Right kidney (tissue), 1 donor: ENCODE results near the gene MST1R.

Experiments
- DNase-seq: peaks from one replicate; pipeline ENCODE4 v3.0.0-alpha.2; 2016

Gene MST1R

DNA sequence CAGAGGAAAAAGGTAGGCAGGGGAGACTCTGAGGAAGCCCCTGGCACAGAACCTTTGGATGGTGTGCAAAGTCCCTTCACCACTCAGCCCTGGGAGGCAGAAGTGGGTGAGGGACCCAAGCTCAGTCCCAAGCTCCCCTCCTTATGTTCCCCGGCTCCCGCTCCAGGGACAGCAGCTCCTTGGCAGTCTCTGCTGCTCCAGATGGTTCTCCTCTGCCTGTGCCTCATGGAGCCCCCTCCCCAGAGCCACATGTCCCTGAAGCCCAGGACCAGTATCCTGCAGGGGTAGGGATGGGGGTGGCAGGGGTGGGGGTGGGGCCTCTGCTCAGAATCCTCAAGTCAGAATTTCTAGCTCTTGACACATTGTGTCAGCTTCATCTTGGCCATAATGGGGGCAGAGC is 26.0 kb downstream of the MST1R start:
- DNase-seq = no peak

DNA sequence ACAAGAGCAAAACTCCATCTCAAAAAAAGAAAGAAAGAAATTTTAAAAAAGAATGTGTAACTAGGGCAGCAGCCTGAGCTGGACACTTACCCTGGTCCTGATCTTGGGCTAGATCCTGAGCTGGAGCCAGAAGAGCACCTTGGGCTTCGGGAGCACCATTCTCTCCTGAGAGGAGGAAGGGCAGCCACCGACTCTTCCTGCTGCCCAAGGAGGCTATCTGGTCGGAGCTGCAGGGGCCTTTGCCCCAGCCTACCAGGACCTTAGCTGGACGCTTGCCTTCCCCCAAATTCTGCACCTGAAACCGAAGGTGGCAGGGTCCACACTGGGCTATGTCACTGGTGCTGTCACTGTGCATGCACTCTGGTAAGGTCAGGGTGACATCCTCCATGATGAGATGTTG is 27.1 kb downstream of the MST1R start:
- DNase-seq = no peak

DNA sequence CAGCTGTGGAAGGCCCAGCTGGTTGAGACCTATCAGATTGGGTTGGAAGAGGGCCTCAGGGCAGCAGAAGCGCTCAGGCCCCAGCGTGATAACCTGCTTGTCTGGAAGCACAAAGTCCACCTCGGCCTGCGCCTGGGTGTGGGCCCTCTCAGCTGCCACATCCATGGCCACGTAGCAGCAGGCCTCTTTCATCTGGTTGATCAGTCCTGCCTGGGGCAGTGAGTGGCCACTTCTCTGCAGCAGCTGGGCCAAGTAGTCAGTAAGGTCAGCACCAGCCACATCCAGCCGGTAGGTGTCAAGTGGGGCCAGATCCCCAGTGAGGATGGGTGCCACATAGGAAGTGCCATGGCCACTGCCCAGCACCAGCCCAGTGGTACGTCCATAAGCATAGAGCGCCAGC is 30.1 kb downstream of the MST1R start:
- DNase-seq = no peak

DNA sequence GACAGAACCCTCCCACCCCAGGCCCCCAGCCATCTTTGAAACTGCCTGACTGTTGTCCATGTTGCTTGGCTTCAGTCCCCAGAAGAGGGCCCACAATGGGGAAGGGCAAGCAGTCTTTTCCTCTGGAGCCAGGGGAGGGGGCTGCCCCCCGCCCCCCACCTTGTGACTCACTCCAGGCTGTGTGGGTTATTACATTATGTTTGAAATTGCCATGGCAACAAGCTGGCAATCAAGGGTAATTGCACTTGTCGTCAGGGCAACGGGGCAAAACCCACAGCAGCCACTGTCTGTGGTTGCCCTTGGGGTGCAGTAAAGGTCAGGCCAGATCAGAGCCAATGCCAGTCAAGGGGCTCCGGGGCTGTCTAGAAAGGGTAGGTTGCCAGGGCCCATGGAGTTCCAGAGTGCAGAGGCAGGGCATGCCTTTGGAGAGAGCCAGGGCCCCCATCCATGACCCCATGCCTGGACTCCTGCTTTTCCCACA is 30.8 kb downstream of the MST1R start:
- no peak for DNase-seq

DNA sequence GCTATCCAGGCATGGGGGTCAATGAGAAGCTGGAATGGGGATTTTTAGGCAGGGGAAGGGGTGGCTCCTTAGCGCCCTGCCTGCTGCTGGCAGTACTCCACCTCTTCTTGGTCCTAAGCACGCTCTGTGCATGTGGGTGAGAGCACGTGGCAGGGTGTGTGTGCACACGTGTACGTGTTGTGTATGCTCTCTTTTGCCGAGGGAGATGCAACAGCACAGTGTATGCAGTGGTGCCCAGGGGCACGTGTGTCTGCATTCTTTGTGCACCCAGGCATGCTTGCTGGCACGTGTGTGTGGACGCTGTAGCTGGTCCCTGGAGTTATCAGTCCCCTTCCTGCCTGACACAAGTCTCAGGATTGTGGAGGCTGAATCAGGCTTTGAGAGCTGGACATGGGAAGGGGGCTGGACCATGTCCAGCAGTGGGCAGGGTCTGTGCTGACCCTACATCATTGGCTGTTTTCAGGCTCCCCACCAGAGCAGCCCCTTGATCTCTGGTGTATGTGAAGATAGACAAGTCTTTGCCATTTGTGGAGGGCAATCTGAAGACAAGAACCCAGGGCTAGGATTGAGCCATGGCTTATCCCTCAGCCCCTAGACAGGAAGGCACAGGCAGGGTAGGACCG is 32.0 kb downstream of the MST1R start:
- no peak for DNase-seq

DNA sequence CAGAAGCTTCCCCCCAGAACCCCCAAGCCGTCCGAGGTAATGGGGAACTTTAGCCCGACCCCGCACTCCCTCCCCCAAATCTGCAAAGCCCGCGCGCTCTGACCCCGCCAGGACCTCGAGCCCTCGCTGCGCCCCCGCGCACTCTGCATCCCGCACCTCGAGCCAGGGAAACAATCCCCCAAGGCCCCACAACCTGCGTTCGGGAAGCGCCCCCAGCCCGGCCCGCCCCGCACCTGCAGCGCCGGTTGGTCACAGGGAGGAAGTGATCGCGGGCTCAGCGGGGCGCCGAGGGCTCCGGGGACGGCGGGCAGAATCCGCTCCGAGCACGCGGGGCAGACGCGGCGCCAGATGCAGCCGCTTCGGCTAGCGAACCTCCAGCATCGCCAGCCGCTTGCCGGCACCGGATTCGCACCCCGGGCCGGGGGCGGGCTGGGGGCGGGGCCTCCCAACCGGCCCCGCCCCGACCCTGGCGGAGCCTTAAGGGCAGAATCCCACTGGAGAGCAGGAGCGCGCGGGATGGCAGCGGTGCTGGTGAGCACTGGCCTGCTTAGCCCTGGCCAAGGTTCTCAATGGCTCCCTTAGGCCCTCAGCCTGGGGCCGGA is 34.0 kb downstream of the MST1R start, which contains the start of gene CAMKV:
Gene CAMKV, minus strand, starts transcription at position 382 of the 602 bp plus-strand sequence. CDS start 7,518 bp downstream, outside the sequence.
- no peak for DNase-seq

DNA sequence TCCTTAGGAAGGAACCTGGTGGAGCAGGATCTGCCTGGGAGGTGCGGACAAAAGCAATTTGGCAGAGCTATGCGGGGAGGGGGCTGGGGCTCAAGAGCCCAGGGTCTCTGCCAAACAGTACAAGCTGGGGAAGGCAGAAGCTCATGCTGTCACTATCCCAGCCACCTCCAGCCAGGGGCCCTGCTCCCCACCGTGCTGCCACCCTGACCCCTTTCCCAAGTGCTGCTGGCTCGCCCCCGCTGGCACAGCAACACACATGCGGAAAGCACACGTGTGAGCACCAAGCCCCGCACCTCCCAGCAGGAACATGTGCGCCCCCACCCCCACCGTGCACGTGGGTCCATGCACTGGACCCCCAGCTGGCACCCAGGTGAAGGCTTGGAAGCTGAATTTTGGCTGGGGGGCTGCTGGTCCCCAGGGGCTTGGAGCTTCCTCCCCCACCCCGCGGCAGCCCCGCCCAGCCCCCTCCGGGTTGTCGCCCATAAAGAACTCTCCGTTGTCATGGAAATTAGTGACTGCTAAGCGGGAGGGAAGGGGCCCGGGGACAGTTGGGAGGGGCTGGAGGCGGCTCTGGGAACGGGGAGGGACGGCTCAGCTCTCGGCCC is 34.7 kb downstream of the MST1R start:
- DNase-seq = no peak

DNA sequence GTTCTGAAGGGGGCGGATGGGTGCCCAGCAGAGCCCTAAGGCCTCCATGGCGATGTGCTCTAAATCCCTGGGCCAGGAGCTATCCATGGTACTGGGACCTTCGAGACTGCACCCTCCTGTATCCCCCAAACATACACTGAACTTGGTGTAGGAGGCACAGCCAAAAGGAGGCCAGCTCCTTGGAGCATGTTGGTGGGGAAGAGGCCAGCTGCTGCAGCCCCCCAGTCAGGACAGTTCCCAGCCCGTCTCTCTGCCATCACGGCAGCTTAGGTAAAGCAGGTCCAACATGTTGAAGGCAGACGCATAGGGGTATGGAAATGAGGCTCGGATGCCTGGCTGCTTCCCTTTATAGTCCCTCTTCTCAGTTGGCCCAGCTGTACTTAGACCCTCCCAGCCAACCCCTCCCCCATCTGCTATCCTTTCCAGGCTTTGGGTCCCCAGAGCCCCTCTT is 35.8 kb downstream of the MST1R start:
- DNase-seq = no peak

DNA sequence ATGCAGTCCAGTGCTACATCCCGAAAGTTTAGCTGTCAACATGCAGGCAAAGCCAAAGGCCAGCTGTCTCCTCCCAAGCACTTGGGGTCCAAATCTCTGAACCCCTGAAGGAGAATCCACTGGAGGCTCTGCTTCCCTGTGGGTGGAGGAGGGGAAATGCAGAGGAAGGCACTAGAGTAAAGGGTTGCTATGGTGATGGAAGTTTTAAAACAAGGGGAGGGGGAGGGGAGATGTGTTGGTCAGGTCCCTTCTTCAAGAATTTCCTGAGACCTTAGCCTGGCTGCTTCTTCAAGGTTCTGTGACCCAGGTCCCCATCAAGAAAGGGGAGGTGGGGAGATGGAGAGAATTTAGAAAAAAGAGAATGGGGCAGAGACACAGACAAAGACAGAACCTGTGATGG is 36.3 kb downstream of the MST1R start:
- no peak for DNase-seq

DNA sequence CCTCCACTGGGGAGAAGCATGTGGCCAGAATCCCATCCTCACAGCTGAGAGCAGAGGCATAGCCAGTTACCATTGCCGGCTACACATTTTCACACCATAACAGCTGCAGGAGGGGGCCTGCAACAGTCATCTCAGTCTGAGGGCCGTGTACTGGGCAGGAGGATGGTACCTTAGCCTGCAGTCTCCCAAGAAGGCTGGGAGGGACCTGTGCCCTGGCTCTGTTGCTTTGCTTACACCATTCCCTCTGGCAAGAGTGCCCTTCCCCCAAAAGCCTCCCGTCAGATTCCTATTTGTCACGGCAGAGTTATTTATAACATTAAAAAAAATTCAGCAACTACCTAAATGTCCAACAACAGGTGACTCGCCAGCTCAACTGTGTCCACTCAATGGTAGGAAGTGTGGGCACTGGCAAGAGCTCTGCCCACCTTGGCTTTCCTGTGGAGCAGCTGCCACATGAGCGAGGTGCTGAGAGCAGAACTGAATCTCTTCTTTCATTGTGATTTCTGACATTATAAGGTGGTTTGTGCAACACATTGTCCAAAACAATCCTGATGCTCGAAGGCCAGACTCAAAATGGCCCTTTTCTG is 38.4 kb downstream of the MST1R start:
- no peak for DNase-seq

DNA sequence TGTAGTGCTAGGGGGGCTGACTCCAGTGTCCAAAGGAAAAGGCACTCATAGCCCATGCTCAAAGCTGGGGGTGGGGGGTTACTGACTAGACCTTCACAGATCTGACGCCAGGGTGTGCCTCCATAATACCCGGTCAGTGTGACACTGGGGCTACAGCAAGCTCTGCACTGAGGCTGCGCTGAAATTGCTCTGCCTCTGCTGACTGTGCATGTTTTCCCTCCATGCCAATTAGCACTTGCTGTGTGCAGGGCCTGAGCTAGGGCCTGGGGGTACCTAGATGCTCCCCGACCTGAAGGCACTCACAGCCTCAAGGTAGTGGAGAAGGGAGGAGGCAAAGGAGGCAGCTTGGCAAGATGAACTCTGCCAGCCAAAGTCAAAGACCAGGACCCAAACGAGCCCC is 39.2 kb downstream of the MST1R start:
- DNase-seq = no peak

DNA sequence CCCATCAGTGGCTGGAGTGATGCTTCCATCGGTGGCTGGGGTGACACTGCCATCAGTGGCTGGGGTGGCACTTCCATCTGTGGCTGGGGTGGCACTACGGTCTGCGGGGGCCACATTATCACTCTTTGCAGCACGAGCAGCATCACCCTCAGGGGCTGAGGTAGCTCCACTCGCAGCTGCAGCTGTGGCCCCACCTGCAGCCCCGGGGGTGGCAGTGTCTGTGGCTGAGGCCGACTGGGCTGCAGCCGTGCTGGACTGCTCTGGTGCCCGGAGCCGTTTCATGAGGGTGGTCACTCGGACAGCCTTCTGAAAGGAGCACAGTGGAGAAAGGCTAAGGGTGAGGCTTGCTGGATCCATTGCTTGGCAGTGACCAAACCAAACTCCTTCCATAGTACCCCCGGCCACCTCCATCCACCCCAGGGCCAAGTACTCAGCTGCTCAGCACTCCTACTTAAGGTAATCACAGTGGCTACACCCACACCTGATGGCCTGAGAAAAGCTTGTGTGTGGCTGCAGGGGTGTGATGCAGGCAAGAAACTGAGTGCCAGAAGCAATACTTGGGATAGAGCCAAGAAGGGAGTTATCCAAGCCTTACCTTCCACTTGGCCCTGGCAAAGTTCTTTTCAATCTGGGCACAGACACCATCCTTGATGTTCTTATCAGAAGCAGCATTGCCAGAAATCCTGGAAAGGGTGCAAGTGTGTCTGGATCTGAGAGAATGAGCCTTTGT is 43.9 kb downstream of the MST1R start:
- no peak for DNase-seq

DNA sequence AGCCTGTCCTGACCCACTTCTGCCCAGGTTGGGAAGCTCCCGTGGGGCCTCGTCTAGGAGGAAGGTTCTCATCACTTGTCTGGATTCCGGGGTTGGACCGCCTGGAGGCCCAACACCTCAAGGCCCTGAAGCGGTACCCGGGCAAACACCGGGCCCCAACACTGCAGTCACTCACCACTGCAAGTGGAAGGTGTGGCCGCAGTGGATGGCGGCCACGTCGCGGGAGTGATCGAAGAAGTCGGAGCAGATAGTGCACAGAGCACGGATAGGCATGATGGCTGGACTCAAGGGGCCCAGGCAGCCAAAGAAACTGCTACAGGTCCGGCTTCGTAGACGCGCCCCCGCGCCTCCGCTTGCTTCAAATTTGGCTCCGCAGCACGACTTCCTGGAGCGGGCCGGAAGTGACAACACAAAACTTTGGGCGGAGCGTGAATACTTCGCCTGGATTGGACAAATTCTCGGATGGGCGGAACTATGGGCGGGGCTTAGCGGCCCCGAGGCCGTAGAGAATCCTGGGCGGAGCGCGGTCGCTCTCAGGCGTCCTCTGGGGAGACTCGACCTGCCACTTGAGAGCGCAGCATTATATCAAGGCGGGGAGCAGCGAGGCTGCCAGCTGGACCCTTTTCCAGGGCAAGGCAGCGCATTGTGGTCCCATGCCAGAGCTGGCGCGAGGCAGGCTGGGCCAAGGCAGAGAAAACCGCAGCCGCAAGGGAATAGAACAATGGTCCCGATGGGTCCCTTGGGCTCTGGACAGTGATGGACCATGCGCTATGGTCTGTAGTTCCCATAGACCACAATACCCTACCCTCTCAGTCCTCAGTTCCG is 47.3 kb downstream of the MST1R start, which contains the start of gene TRAIP:
Gene TRAIP, minus strand, starts transcription at position 384 of the 825 bp plus-strand sequence. Its CDS starts 111 bp downstream, at position 273.
- DNase-seq = peak; percentile 91

DNA sequence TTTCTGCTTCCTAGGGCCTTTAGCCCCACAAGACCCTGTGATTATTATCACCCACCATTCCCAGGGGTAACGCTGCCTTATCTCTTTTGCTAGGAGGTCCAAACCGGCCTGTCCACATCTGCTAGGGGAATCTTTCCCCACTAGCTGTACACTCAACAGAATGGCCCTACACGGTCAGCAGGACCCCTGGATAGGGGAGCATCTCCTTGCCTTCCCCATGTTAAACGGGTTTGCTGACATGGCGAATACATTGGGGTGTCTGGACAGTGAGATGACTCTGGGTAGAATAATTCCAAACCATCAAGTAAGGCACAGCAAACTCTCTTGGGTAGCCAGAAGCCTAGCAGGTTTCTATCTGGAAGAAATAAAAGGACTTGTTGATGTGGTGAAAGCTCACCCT is 48.0 kb downstream of the MST1R start:
- DNase-seq = no peak

DNA sequence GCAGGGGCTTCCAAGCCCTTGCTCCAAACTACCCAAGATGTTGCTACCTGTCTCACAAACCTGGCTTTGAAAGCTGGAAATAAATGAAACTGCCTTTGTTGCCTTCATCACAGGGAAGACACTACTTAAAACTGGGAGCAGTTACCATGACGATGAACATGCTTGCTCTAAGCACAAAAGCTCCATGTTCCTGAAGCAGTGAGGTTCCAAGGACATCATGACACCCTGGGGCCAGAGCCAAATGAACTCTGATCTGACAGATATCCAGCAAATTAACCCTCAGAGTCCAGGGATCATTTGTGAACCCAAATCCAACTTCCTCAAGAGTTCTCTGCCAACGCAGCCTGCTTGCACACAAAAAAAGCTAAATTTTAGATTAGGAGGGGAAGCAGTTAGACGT is 58.0 kb downstream of the MST1R start:
- DNase-seq = no peak

DNA sequence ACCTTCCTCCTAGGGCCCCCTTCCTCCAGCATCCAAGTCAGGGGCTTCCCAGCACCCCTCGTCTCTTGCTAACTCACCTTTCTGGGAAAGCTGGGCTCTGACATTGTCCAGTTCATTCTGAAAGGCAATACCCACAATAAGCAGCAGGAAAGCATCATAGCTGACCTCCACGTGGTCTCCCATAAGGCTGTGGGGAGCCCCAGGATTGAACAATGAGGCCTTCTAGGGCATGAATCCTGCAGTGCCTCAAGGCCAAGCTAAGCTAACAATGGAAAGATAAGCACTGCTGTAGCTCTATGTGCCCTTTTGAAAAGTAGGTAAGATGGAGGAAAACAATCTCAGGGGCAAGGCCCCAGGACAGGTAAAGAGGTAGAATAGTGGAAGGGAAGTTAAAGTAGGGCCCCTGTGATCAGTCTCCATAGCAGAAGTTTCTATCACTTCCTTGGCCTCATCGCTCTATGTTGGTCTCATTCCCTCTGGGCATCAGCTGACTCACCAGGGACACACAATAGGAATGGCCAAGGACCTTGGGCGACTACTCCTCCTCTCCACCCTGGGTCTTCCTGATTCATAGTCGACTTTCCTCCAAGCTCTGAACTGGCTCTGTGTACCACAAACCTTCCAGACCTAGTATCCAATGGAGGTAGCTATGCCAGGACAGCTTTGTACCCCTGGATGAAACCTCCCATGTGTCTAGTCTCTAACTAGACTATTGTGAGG is 59.0 kb downstream of the MST1R start:
- DNase-seq = no peak

DNA sequence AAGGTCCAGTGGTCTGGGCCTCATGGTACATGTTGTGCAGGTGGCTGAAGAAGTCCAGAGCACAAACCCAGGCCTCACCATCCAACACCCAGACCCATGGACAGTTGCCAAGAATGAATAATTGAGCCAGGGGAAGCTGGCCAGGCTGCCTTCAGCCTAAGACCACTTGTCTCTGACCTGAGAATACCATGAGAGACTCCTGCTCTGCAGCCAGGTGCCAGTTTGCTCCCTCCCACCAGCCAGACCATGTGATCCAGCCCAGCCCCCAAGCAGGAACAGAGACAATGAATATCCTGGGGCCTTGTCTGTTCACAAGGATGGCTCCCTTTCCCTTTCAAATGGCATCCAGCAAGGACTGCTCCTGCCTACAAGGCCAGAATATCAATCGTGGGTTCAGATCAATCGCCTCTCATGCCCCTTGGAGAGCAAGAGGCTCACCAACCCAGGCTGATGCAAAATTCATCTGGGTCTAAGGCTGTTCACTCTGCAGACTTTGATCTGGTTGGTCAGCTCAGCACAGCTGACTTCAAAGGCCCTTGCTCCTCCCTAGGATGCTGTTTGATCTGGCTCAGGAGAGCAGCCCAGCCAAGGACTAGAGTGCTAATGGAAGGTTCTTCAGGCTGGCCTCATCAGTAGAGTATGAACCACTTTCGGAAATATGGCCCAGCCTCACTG is 60.7 kb downstream of the MST1R start:
- no peak for DNase-seq

DNA sequence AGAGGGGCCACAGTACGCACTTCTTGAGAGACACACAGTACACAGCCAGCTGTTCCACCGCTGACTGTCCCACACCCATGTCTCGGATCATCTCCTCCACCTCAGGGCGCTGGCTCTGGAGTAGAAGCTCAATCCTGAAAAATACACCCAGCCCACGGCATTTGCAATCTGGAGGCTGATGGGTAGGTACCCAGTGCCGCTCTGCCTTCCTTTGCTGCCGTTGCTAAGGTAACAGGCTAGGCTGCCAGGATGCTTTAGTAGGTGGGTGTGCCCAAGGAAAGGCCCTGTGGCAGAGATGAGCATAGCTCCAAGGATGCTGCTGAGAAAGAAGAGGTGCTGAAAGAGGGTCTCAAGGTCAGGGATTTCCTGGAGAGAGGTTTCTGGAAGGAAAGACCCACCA is 61.9 kb downstream of the MST1R start:
- no peak for DNase-seq

DNA sequence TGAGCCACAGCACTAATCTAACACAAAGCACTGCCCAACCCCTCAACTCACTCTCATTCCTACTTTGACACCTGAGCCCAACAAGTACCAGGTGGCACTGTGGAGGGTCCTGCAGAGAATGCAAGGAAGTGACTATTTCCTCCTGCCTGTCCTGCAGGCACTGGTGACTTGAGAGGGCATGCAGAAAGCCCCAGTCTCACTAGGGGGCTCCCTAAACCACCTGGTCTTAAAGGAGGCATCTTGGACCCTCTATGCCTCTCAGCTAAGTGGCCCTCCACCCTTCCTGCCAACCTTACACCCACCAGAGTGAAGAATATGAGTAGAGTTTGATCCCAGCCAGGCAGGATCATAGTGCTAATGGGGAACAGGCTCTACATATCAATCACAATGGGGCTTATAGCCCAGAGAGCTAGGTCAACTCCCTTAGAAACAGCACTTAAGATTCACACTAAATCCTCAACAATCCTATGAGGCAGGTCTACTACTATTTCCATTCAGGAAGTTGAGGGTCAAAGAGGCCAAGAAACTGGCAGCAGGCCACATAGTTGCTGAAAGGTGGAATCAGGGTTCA is 62.5 kb downstream of the MST1R start:
- DNase-seq = no peak

DNA sequence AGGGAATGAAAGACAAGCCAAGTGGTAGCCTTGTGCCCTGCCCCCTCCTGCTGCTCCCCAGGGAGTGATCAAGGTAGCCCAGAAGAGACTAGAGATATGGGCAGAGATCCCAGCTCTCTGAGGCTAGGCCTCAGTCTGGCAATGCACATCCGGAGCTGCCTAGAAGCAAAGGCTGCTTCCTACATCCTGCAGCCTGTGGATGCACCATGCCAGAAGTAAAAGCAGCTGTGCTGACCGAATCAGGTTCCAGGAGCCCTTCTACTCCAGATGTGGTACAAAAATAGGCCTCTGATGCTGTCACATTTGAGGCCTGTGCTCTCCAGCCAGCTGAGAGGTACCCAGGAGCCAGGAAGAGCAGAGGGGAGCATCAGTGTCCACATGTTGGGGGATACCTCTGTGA is 63.3 kb downstream of the MST1R start:
- DNase-seq = no peak
